Measurements from ENCODE around the gene C6orf132. TPM values are rescaled to one million over a fixed set of nuclear protein-coding genes. Genes with fewer than 3 reads are reported as not detected.

Gene C6orf132
- total and polyA plus RNA-seq, 2 of the 4 experiments (the other 2 are of a cell fraction) = 0.72 to 1.7 TPM

DNA sequence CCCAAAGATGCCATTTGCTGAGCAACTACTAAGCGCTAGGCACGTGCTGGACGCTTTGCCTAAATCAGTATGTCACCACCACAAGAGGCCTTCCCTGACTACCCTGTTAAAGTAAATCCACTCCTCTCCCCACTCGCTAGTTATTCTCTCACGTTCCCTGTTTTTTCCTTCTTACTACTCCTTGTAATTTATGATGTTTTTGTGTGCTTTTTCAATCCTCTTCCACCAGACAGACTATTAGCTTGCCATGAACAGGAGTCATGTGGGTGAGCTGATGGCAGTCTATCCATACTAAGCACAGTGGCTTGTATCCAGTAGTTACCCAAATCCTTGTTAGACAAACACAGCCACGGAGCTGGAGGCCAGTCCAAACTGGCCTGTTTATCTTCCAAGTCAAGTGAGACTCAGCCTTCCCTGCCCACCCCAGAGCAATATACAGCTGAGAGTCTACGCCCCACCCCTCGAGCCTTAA lies 41.2 kb downstream of the C6orf132 start:
- Histone ChIP-seq H4K8ac (ENCODE audit: low read depth in 2 of 2, low read length in 2 of 2) (peak overlapping the region in 1 of 2 experiments; percentile 88; a peak in 2 of 4 replicates), H3K56ac (ENCODE audit: extremely low read depth, insufficient read depth, low read length) (peak overlapping the region; percentile 39; the same call in 1 of the 2 replicates), H4K91ac (ENCODE audit: insufficient read depth, low read depth, low read length) (peak overlapping the region; percentile 53; the same call in 1 of the 2 replicates), H2BK120ac (ENCODE audit: low read depth, low read length) (peak overlapping the region; percentile 87), H3K4me3 (ENCODE audit: insufficient read depth, low read depth, low read length) (no peak overlapping the region), H2AK9ac (replicated peaks; ENCODE audit: low read depth, low read length, poor library complexity) (peak overlapping the region; percentile 87), H4K20me1 (ENCODE audit: insufficient read depth, low read length) (no peaks in the 10 kb centered on the region), H3K4me1 (ENCODE audit: control insufficient read depth, insufficient read depth, low read length) (peaks cover 18% of the 10 kb centered on the region), H3K9ac (ENCODE audit: low read depth, low read length) (no peak overlapping the region), H2BK15ac (ENCODE audit: low read depth, low read length) (peak overlapping the region; percentile 74; the same call in 1 of the 3 replicates), H3K36me3 (ENCODE audit: control insufficient read depth, insufficient read depth, low read length) (no peaks in the 10 kb centered on the region; the same call in 1 of the 2 replicates), H2AFZ (replicated peaks; ENCODE audit: low read length, poor library complexity) (peak overlapping the region; percentile 50), H3K27me3 (ENCODE audit: control insufficient read depth, insufficient read depth, low read length) (no peaks in the 10 kb centered on the region), H3K4ac (ENCODE audit: low read depth, low read length) (peak overlapping the region; percentile 96), H2BK5ac (ENCODE audit: low read depth, low read length, poor library complexity, severe bottlenecking) (peak overlapping the region; percentile 90), H3K18ac (ENCODE audit: low read depth, low read length) (peak overlapping the region; percentile 79; the same call in 1 of the 2 replicates), H3K79me1 (ENCODE audit: low read depth in 1 of 2, low read length in 2 of 2) (0 out of 4 replicates have a peak, but pooled peaks cover 0 to 4% of the 10 kb centered on the region in 2 experiments), H3K9me1 (ENCODE audit: insufficient read depth, low read length) (peaks cover 16% of the 10 kb centered on the region), H3K23ac (ENCODE audit: low read depth, low read length) (peak overlapping the region; percentile 79; the same call in 1 of the 2 replicates), H3K27ac (ENCODE audit: insufficient read depth, low read length) (peak overlapping the region; percentile 59; the same call in 1 of the 2 replicates), H2AK5ac (ENCODE audit: low read depth, low read length) (peak overlapping the region; percentile 97), H3K9me3 (ENCODE audit: control insufficient read depth, insufficient read depth, low read length) (no peaks in the 10 kb centered on the region), H3K14ac (replicated peaks; ENCODE audit: low read depth, low read length) (peak overlapping the region; percentile 93), H2BK20ac (ENCODE audit: low read depth, low read length) (peak overlapping the region; percentile 85), H4K5ac (ENCODE audit: low read depth, low read length) (peak overlapping the region; percentile 74), H3K4me2 (ENCODE audit: low read depth, low read length) (no peak overlapping the region)
- TF ChIP-seq USF2 (IDR thresholded peaks at IDR 0.05; ENCODE audit: low read depth, low read length) = no peak
- TF ChIP-seq, protein P1, sequence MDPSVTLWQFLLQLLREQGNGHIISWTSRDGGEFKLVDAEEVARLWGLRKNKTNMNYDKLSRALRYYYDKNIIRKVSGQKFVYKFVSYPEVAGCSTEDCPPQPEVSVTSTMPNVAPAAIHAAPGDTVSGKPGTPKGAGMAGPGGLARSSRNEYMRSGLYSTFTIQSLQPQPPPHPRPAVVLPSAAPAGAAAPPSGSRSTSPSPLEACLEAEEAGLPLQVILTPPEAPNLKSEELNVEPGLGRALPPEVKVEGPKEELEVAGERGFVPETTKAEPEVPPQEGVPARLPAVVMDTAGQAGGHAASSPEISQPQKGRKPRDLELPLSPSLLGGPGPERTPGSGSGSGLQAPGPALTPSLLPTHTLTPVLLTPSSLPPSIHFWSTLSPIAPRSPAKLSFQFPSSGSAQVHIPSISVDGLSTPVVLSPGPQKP (IDR thresholded peaks at IDR 0.05; ENCODE audit: borderline replicate concordance, low read depth, low read length) = no peak
- in situ Hi-C loops (cut with MboI; ENCODE audit: low sequenced_read_pairs) (no loop called here), dilution Hi-C loops (cut with HindIII; ENCODE audit: low sequenced_read_pairs, unreplicated experiment) (no loop called here), intact Hi-C loops (cut with micrococcal nuclease) (no loop called here)
- no CpG with 5 or more reads among the region's 8 CpGs for WGBS, 2 experiments (ENCODE audit: extremely low coverage in 2 of 2, insufficient read length in 1 of 2)
- ChIA-PET POLR2A (ENCODE audit: unreplicated experiment) (no interaction called here), CTCF (interaction anchor here (0.6 kb wide), 1 partner anchor 15 kb away, joined by 3 read pairs; no protein-coding TSS in a partner anchor)
- DNase-seq (peak; percentile 56), ATAC-seq (ENCODE audit: low read depth) (peak; percentile 58)
- BruUV-seq (replicated peaks) = no TSS peak

All from IMR-90 (cell line).